Measurements from ENCODE around the gene DQX1. TPM values are rescaled to one million over a fixed set of nuclear protein-coding genes. Genes with fewer than 3 reads are reported as not detected.

The DQX1 gene
- total and polyA plus RNA-seq, 2 of the 8 experiments (the other 6 are each of a cell fraction or from before 2014, with no cell fraction given): 0.76 to 1.1 TPM

GRCh38 chr2:74502147-74502719 lies 23.8 kb downstream of the DQX1 start:
- Histone ChIP-seq H2BK20ac (ENCODE audit: low read length) (no peak overlapping the region), H3K4me3 (ENCODE audit: extremely low read depth in 1 of 4, insufficient read depth in 2 of 4, low read depth in 3 of 4, low read length in 4 of 4) (peak overlapping the region; percentile 36 to 65 (median 54)), H3K9ac (replicated peaks in 1 of 4; ENCODE audit: extremely low read depth in 1 of 4, low read depth in 3 of 4, low read length in 3 of 4) (no peak overlapping the region), H3K18ac (ENCODE audit: extremely low read depth, low read length) (peak overlapping the region; percentile 19; the same call in 1 of the 2 replicates), H3K4me2 (ENCODE audit: insufficient read depth in 1 of 2, low read depth in 2 of 2, low read length in 2 of 2) (peak overlapping the region; percentile 78 to 88), H3K27ac (ENCODE audit: low read depth, low read length) (no peak overlapping the region), H3K9me3 (ENCODE audit: insufficient read depth in 2 of 2, low read depth in 1 of 2, low read length in 1 of 2) (no peaks in the 10 kb centered on the region), H4K91ac (replicated peaks; ENCODE audit: insufficient read length, low read length) (no peak overlapping the region), H2BK5ac (ENCODE audit: low read depth, low read length) (peak overlapping the region; percentile 35; the same call in 1 of the 2 replicates), H2AK5ac (ENCODE audit: low read depth, low read length) (no peak overlapping the region), H3K79me2 (ENCODE audit: control insufficient read depth in 1 of 2, insufficient read depth in 2 of 2, low read length in 2 of 2) (peaks cover 0 to 3% of the 10 kb centered on the region in 2 experiments; a peak in 1 of 4 replicates), H2BK15ac (ENCODE audit: low read length) (0 out of 2 replicates have a peak overlapping the region, but pooled peaks have one; percentile 16), H3K4me1 (replicated peaks in 1 of 4; ENCODE audit: control insufficient read depth in 3 of 4, insufficient read depth in 4 of 4, low read length in 3 of 4) (peaks cover 7 to 66% (median 43%) of the 10 kb centered on the region in 4 experiments), H4K8ac (ENCODE audit: extremely low read depth, insufficient read depth, low read length) (peak overlapping the region; percentile 82; the same call in 1 of the 2 replicates), H3K4ac (replicated peaks; ENCODE audit: insufficient read length, low read depth, low read length) (no peak overlapping the region), H4K5ac (ENCODE audit: insufficient read length, low read depth, low read length) (no peak overlapping the region), H4K20me1 (replicated peaks in 1 of 2; ENCODE audit: control insufficient read depth in 1 of 2, insufficient read depth in 2 of 2, low read length in 2 of 2) (peaks cover 0 to 12% of the 10 kb centered on the region in 2 experiments), H3K79me1 (ENCODE audit: low read depth, low read length) (no peaks in the 10 kb centered on the region), H3K56ac (replicated peaks; ENCODE audit: insufficient read length, low read depth, low read length) (peak overlapping the region; percentile 10), H3K23ac (ENCODE audit: insufficient read length) (no peak overlapping the region), H3K23me2 (ENCODE audit: low read depth, low read length) (peaks cover 39% of the 10 kb centered on the region; the same call in 1 of the 2 replicates), H3K14ac (ENCODE audit: insufficient read length) (no peak overlapping the region), H3K36me3 (ENCODE audit: control insufficient read depth in 2 of 4, insufficient read depth in 4 of 4, low read length in 3 of 4) (peaks cover 0 to 9% (median 4%) of the 10 kb centered on the region in 4 experiments; a peak in 6 of 8 replicates), H2BK120ac (replicated peaks; ENCODE audit: low read depth, low read length) (no peak overlapping the region), H3K27me3 (replicated peaks in 1 of 4; ENCODE audit: control insufficient read depth in 3 of 4, extremely low read depth in 1 of 4, insufficient read depth in 3 of 4, low read length in 3 of 4) (peaks cover 71 to 91% (median 89%) of the 10 kb centered on the region in 4 experiments), H2AFZ (ENCODE audit: low read length) (peak overlapping the region; percentile 17; the same call in 1 of the 2 replicates), H2BK12ac (ENCODE audit: low read depth, low read length) (peak overlapping the region; percentile 60; the same call in 1 of the 2 replicates)
- WGBS, 2 experiments (ENCODE audit: extremely low coverage in 1 of 2, insufficient coverage in 1 of 2, insufficient read length in 1 of 2, insufficient replicate concordance in 2 of 2, low coverage in 1 of 2, low lambda C conversion rate in 2 of 2, missing lambda C conversion rate in 1 of 2): 3% methylated on average over 31 of the region's 32 CpGs; no CpG with 5 or more reads in 1 of the 2 experiments
- no peak for FAIRE-seq
- POLR2A ChIA-PET (ENCODE audit: partially characterized antibody): interaction anchor here (1.2 to 9.4 kb wide), 5 partner anchors 11 to 62 kb away, joined by 3 to 73 read pairs (median 59); partner anchors contain the start of genes AUP1, CCDC142, HTRA2 and TLX2
- DNase-seq (ENCODE audit: low read depth in 1 of 2, low spot score in 2 of 2): peak in 1 of 2 experiments; percentile 67
- CTCF ChIA-PET (ENCODE audit: partially characterized antibody): interaction anchor here (1.8 to 5.1 kb wide), 6 partner anchors 11 to 19 kb away, joined by 6 to 24 read pairs (median 14); partner anchors contain the start of genes CCDC142, TLX2 and TTC31
- peak; percentile 94 for TF ChIP-seq EZH2 (IDR thresholded peaks at IDR 0.05; ENCODE audit: low read depth, low read length, severe bottlenecking)
- no peak for TF ChIP-seq GABPA (IDR thresholded peaks at IDR 0.05; ENCODE audit: borderline replicate concordance, insufficient read depth, low read length)
- peak; percentile 83 for TF ChIP-seq RNF2 (IDR thresholded peaks at IDR 0.05; ENCODE audit: borderline replicate concordance, low read depth, low read length, missing control alignments, poor library complexity, severe bottlenecking)
- no peak for TF ChIP-seq BCL11A (IDR thresholded peaks at IDR 0.05; ENCODE audit: low read depth in 2 of 2, low read length in 2 of 2)
